AG09309 (cell line): ENCODE results near the gene TMEM120B.

Experiments used
- DNase-seq: peaks from one replicate; pipeline ENCODE4 v3.0.0-alpha.2; 2010; ENCODE audit warnings: low read depth
- H3K4me3 ChIP-seq: 2 replicates; pipeline ENCODE4 v1.5.1; 2011; ENCODE audit warnings: mild to moderate bottlenecking, low read depth, low read length, moderate library complexity; ENCODE audit not compliant: control insufficient read depth
- TF ChIP-seq, protein P1 (sequence below): IDR thresholded peaks from 2 replicates; pipeline ENCODE4 v1.5.1; 2011; ENCODE audit warnings: mild to moderate bottlenecking, low read depth, low read length, inconsistent platforms; ENCODE audit not compliant: insufficient read depth, control insufficient read depth; ENCODE audit errors: missing control alignments

TMEM120B gene

DNA sequence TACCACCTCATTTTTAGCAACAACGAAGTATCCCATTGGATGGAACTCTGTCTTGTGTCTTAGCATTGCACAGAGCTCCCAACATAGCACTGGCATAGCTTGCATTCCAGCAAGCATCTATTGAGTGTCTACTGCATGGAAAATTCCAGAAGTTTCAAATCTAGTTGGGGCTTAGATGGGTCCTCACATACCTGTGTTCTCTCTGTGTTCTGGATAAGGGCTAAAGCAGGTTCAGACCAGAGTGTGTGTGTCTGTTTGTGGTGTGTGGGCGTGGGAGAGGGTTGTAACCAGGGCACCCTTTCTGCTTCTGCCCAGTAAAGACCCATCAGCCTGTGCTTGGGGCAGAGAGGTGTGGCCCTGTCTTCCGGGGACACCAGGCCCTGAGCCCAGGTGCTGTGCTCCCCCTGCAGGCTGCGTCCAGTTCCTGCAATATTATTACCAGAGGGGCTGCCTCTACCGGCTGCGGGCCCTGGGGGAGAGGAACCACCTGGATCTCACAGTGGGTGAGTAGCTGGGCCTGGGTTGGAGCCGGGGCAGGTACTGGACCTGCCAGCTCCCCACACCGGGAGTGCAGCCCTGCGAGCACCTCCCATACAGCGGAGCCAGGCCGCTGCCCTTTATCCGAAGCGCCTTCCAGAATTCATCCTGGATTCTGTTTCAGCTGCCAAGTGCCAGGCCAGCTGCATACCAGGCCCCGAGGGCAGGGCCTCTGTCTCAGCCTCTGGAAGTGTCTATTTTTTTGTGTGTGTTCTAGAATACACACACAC lies 60.6 kb downstream of the TMEM120B start:
- no peak overlapping the region for H3K4me3 ChIP-seq
- DNase-seq = no peak
- TF ChIP-seq, protein P1, sequence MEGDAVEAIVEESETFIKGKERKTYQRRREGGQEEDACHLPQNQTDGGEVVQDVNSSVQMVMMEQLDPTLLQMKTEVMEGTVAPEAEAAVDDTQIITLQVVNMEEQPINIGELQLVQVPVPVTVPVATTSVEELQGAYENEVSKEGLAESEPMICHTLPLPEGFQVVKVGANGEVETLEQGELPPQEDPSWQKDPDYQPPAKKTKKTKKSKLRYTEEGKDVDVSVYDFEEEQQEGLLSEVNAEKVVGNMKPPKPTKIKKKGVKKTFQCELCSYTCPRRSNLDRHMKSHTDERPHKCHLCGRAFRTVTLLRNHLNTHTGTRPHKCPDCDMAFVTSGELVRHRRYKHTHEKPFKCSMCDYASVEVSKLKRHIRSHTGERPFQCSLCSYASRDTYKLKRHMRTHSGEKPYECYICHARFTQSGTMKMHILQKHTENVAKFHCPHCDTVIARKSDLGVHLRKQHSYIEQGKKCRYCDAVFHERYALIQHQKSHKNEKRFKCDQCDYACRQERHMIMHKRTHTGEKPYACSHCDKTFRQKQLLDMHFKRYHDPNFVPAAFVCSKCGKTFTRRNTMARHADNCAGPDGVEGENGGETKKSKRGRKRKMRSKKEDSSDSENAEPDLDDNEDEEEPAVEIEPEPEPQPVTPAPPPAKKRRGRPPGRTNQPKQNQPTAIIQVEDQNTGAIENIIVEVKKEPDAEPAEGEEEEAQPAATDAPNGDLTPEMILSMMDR = peak; percentile 93

DNA sequence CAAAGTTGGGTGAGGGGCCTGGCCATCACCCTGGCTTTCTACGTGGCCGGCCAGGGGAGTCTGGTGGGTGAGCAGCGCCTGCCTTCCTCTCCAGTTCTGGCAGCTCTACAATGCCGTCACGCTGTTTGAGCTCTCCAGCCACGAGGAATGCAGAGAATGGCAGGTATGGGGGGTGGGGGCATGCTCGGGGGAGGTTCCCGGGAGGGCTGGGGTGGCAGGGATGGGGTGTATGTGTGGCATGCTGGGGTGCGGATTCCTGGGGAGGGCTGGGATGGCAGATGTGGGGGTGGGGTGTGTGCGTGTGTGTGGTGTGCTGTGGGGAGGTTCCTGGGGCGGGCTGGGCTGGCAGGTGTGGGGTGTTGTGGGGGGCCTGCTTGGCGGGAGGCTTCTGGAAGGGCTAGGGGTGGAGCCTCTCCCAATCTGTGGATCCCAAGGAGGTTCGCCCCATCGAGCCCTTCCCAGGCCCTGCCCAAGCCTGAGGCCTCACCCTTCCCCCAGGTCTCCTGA lies 62.5 kb downstream of the TMEM120B start:
- no peak overlapping the region for H3K4me3 ChIP-seq
- TF ChIP-seq, protein P1 = no peak
- no peak for DNase-seq

DNA sequence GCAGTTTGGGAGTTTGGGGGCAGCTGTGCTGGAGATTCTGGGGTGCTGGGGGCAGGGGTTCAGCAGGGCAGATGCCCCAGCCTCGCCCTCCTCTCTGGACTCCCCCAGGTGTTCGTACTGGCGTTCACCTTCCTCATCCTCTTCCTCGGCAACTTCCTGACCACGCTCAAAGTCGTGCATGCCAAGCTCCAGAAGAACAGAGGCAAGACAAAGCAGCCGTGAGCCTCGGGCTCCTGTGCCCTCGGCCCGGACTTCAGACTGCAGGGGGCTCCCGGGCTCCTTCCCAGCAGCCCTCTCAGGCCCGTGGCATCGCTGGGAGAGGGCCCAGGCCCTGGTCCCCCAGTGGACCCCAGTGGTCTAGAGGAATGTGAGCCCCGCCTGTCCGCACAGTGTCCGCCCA lies 62.9 kb downstream of the TMEM120B start:
- no peak for DNase-seq
- TF ChIP-seq, protein P1 = no peak
- H3K4me3 ChIP-seq = no peak overlapping the region

DNA sequence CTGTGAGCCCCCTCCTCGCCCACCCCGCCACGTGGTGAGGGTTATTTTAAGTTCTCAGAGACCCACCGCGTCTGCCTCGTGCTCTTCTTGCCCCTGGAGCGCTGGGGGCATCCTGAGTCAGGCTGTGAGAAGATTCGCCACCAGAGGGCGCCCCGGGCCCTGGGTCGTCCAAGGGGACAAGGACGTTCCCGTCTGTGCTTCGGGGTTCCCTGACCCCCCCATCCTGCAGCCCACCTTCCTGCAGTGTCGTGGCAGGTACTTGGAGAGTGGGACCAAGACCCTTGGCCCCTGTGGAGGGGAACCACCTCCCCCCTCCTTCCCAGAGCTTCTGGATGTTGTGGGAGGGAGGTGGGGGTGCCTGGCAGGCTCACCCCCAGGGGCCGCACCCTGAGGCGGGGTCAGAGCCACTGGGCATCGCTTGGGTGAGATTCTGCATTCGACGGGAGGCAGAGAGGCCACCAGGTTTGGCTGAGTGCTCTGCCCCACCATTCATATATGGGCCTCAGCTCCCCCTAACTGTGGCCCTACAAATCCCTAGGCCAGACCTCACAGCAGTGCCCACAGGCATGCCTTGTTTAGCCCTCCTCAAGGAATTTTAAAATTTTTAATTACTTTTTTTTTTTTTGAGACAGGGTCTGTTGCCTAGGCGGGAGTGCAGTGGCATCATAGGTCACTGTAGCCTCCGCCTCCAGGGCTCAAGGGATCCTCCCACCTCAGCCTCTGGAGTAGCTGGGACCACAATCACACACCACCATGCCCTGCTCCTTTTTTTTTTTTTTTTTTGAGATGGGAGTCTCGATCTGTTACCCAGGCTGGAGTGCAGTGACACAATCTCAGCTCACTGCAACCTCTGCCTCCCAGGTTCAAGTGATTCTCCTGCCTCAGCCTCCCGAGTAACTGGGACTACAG lies 63.9 kb downstream of the TMEM120B start:
- no peak overlapping the region for H3K4me3 ChIP-seq
- DNase-seq = no peak

DNA sequence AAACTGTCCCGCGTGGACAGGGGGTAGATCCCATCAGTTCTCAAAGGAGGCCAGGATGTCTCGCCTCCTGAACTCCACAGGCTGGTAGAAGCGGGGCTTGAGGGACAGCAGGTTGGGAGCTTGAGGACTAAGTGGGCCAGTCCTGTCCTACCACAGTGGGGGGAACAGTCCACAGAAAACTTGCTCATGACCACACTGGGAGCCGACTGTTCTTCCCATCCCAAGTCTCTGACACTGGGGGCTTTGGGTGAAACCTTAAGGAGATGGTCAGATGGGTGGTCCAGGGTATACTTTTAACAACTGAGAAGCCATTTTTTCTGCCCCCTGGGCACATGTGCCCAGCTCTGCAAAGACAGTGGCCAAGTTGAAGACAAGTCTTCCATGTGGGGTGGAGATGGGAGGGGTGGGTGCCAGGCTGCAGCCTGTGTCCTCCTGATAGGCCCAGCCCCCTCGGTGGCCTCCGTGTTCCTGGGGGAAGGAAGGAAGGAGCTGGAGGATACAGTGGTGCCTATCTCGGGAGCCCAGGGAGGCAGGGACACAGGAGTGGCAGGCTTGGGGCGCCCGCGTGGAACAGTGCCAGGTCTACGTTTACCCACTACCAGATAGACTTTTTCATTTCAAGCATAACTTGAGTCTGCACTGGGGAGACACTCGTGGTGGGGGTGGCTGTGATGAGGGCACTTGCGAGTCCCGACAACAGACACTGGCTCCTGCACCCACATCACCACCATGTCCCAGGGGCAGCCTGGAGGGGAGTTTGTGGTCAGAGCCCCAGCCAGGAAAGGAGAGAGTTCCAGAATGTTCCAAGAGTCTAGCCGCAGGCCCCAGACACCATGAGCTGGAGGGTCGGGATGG lies 66.2 kb downstream of the TMEM120B start:
- DNase-seq = no peak
- TF ChIP-seq, protein P1 = no peak
- H3K4me3 ChIP-seq = no peak overlapping the region

More for the DNA sequence above, 63.9 kb downstream of the TMEM120B start:
- TF ChIP-seq, protein P1 = peak; percentile 90

DNA sequence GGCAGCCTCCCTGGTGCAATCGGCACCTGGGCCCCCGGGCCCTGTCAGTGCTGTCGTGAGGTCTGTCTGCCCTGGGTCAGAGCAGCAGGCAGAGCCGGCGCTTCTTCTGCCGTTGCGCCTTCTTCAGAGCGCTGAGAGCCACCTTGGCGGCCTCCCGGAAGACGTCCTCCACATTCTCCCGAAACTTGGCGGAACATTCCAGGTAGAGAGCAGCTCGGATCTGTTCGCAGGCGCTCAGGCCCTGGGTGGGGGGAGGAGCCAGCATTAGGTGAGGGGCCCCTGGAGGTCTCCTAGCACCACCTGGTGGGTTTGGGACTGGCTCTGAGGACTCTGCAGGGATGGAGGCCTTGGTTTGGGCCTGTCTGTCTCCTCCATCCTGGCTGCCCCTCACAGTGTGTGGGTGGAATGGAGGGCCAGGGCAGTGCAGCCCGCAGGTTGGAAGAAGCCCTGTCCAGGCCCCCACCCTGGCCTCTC lies 66.9 kb downstream of the TMEM120B start:
- no peak overlapping the region for H3K4me3 ChIP-seq
- TF ChIP-seq, protein P1 = no peak
- no peak for DNase-seq
